Mesenchymal stem cell (in vitro differentiated cells and primary cell): ENCODE measurements around the gene HORMAD2.
A peak's percentile ranks its signal among the peaks of the same experiment; 100 is the strongest.

Experiments
- DNase-seq: peaks from one replicate; pipeline ENCODE4 v3.0.0-alpha.2; 2013
- H2AFZ ChIP-seq: one replicate; pipeline ENCODE4 v1.6.1; 2013; ENCODE audit warnings: low read depth, mild to moderate bottlenecking, control low read depth, inconsistent platforms, low read length, moderate library complexity
- H2AK5ac ChIP-seq: 2 replicates; pipeline ENCODE4 v1.6.1; 2013; ENCODE audit warnings: low read length, moderate library complexity, mild to moderate bottlenecking, inconsistent platforms; ENCODE audit not compliant: severe bottlenecking
- H2BK120ac ChIP-seq: one replicate; pipeline ENCODE4 v1.6.1; 2013; ENCODE audit warnings: low read depth, mild to moderate bottlenecking, inconsistent platforms, low read length, moderate library complexity
- H2BK12ac ChIP-seq, 2 experiments: one replicate each; pipeline ENCODE4 v1.6.1; 2013; ENCODE audit warnings: inconsistent platforms in 2 of 2, low read length in 2 of 2, mild to moderate bottlenecking in 2 of 2, moderate library complexity in 2 of 2, control low read depth in 1 of 2
- H2BK15ac ChIP-seq: one replicate; pipeline ENCODE4 v1.6.1; 2013; ENCODE audit warnings: mild to moderate bottlenecking, low read depth, inconsistent platforms; ENCODE audit not compliant: poor library complexity, severe bottlenecking
- H2BK5ac ChIP-seq: 2 replicates; pipeline ENCODE4 v1.6.1; 2013; ENCODE audit warnings: low read depth, mild to moderate bottlenecking, low read length, control low read depth, inconsistent platforms; ENCODE audit not compliant: poor library complexity, severe bottlenecking
- H3K14ac ChIP-seq, 2 experiments: one replicate each; pipeline ENCODE4 v1.6.1; 2013; ENCODE audit warnings: inconsistent platforms in 2 of 2, low read length in 2 of 2, control low read depth in 1 of 2, mild to moderate bottlenecking in 1 of 2, moderate library complexity in 1 of 2
- H3K18ac ChIP-seq, 2 experiments: one replicate each; pipeline ENCODE4 v1.6.1; 2013; ENCODE audit warnings: inconsistent platforms in 2 of 2, low read length in 2 of 2, control low read depth in 1 of 2, low read depth in 1 of 2, mild to moderate bottlenecking in 1 of 2
- H3K23ac ChIP-seq, 2 experiments: one replicate each; pipeline ENCODE4 v1.6.1; 2013; ENCODE audit warnings: inconsistent platforms in 2 of 2, low read length in 2 of 2, mild to moderate bottlenecking in 2 of 2, moderate library complexity in 2 of 2, control low read depth in 1 of 2
- H3K27ac ChIP-seq: 2 replicates; pipeline ENCODE4 v1.5.1; 2013; ENCODE audit warnings: mild to moderate bottlenecking, moderate library complexity, low read length, control low read depth, inconsistent platforms; ENCODE audit not compliant: poor library complexity, severe bottlenecking
- H3K27me3 ChIP-seq, 2 experiments: 2 replicates each; pipeline versions ENCODE4 v1.6.1 to v1.7.0; 2013; ENCODE audit warnings: low read length in 2 of 2, mild to moderate bottlenecking in 2 of 2, moderate library complexity in 2 of 2, control low read depth in 1 of 2, inconsistent platforms in 1 of 2; ENCODE audit not compliant: control insufficient read depth in 1 of 2, insufficient read depth in 1 of 2
- H3K36me3 ChIP-seq, 2 experiments: 2 replicates each; pipeline versions ENCODE4 v1.6.1 to v1.7.0; 2013; ENCODE audit warnings: low read length in 2 of 2, control low read depth in 1 of 2, inconsistent platforms in 1 of 2, low read depth in 1 of 2, mild to moderate bottlenecking in 1 of 2; ENCODE audit not compliant: insufficient read depth in 2 of 2, control insufficient read depth in 1 of 2
- H3K4ac ChIP-seq, 2 experiments: one replicate each; pipeline ENCODE4 v1.6.1; 2013; ENCODE audit warnings: inconsistent platforms in 2 of 2, low read length in 2 of 2, mild to moderate bottlenecking in 2 of 2, moderate library complexity in 2 of 2, control low read depth in 1 of 2, low read depth in 1 of 2
- H3K4me1 ChIP-seq: 2 replicates; pipeline ENCODE4 v1.6.1; 2013; ENCODE audit warnings: low read depth, low read length, control low read depth; ENCODE audit not compliant: control insufficient read depth, insufficient read depth
- H3K4me2 ChIP-seq: 2 replicates; pipeline ENCODE4 v1.6.1; 2013; ENCODE audit warnings: low read length, mild to moderate bottlenecking, inconsistent platforms; ENCODE audit not compliant: poor library complexity, severe bottlenecking
- H3K4me3 ChIP-seq, 2 experiments: 2 replicates each; pipeline versions ENCODE4 v1.5.1 to v1.7.0; 2013; ENCODE audit warnings: low read length in 2 of 2, mild to moderate bottlenecking in 2 of 2, control low read depth in 1 of 2, low read depth in 1 of 2; ENCODE audit not compliant: insufficient read depth in 1 of 2
- H3K79me1 ChIP-seq: replicated peaks from 2 replicates; pipeline ENCODE4 v1.6.1; 2013; ENCODE audit warnings: mild to moderate bottlenecking, control low read depth, low read length, inconsistent platforms; ENCODE audit not compliant: poor library complexity, severe bottlenecking
- H3K9ac ChIP-seq: 2 replicates; pipeline ENCODE4 v1.7.0; 2013; ENCODE audit warnings: mild to moderate bottlenecking, low read length, moderate library complexity
- H3K9me3 ChIP-seq: 2 replicates; pipeline ENCODE4 v1.7.0; 2013; ENCODE audit warnings: mild to moderate bottlenecking, low read length; ENCODE audit not compliant: control insufficient read depth
- H4K8ac ChIP-seq: one replicate; pipeline ENCODE4 v1.6.1; 2013; ENCODE audit warnings: inconsistent platforms, mild to moderate bottlenecking, low read length, moderate library complexity
- H4K91ac ChIP-seq: one replicate; pipeline ENCODE4 v1.6.1; 2013; ENCODE audit warnings: mild to moderate bottlenecking, low read length, inconsistent platforms
- WGBS: methylation state at CpG from one replicate; pipeline ENCODE4 v1.1.7; 2013; ENCODE audit warnings: mixed read lengths; 5-methylcytosine and 5-hydroxymethylcytosine counted together

HORMAD2 gene

DNA sequence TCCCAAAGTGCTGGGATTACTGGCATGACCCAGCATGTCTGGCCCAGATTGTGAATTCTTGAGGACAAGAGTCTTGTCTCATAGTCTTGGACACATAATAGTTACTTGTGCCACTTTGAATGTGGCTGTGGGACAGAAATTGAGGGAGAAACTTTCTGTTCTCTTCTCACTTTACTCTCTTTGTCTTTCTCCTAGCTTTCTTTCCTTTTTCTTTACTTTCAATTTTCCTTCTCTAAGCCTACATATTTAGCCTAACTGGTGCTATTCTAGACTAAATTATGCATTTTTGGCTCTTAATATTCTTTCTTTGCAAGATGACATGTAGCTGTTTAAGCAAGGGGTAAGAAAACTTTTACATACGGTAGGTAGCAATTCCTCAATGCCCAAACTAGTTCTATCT lies 33.2 kb downstream of the HORMAD2 start:
- H3K27me3 ChIP-seq = no peaks in the 10 kb centered on the region
- no peak overlapping the region for H2BK12ac ChIP-seq
- no peak overlapping the region for H2BK5ac ChIP-seq
- H2BK15ac ChIP-seq = no peak overlapping the region
- no peak overlapping the region for H3K18ac ChIP-seq
- H2AK5ac ChIP-seq = no peak overlapping the region
- H3K79me1 ChIP-seq = no peaks in the 10 kb centered on the region
- no peak overlapping the region for H3K4me2 ChIP-seq
- H4K8ac ChIP-seq = no peak overlapping the region
- H3K27ac ChIP-seq = no peak overlapping the region
- no peaks in the 10 kb centered on the region for H3K9me3 ChIP-seq
- H3K4me1 ChIP-seq = peaks cover 2% of the 10 kb centered on the region
- H3K4me3 ChIP-seq = no peak overlapping the region
- H3K14ac ChIP-seq = no peak overlapping the region
- no peaks in the 10 kb centered on the region for H3K36me3 ChIP-seq
- no peak overlapping the region for H3K4ac ChIP-seq
- no peak overlapping the region for H4K91ac ChIP-seq
- no peak overlapping the region for H2AFZ ChIP-seq
- H3K23ac ChIP-seq = no peak overlapping the region
- no peak overlapping the region for H3K9ac ChIP-seq
- no peak for DNase-seq
- WGBS = no CpG with 5 or more reads among the region's 1 CpG
- no peak overlapping the region for H2BK120ac ChIP-seq

DNA sequence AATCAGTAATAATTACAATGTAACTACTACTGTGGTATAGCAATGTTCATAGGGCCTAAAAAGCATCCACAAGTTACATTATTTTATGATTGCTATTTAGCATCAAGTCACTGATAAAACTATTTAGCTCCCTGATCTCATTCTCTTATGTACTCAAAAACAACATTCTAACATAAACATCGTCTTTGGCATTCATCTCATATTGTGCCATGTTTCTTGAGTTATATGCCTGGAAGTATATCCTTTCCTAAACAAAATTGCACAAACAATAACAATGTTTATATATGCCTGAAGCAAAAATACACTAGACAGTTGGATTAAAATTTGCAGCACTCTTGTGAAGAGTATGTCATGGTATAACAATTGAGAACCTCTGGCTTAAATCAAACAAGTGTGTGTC lies 34.1 kb downstream of the HORMAD2 start:
- Histone ChIP-seq H2AFZ (no peak overlapping the region), H3K18ac (no peak overlapping the region), H3K79me1 (no peaks in the 10 kb centered on the region), H3K23ac (no peak overlapping the region), H3K4me1 (peaks cover 2% of the 10 kb centered on the region), H4K91ac (no peak overlapping the region), H4K8ac (no peak overlapping the region), H3K9me3 (no peaks in the 10 kb centered on the region), H2BK120ac (no peak overlapping the region), H3K4me3 (no peak overlapping the region), H3K36me3 (no peaks in the 10 kb centered on the region), H2BK5ac (no peak overlapping the region), H3K4ac (no peak overlapping the region), H3K4me2 (no peak overlapping the region), H2BK12ac (no peak overlapping the region), H2AK5ac (no peak overlapping the region), H3K9ac (no peak overlapping the region), H3K27me3 (no peaks in the 10 kb centered on the region), H3K27ac (no peak overlapping the region), H3K14ac (no peak overlapping the region), H2BK15ac (no peak overlapping the region)
- peak; percentile 7 for DNase-seq
- WGBS = 86% methylated on average over 1 of the region's 1 CpG

DNA sequence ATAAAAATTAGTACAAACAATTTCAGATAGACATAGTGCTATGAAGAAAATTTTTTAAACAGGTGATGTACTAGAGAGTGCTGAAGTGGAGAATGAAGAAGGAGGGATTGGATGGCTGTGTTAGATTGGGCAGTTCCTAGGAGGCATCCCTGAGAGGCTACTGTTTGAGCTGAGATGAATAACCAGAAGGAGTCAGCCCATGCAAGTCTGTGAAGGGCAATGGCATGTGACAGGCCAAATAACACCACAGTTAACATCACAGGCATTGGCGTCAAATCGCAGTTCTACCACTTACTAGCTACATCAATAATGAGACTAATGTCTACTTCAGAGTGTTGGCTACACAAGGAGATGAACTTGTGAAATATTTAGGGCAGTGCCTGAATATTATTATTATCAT lies 35.4 kb downstream of the HORMAD2 start:
- H3K9ac ChIP-seq = no peak overlapping the region
- H4K91ac ChIP-seq = no peak overlapping the region
- H4K8ac ChIP-seq = no peak overlapping the region
- WGBS = 80% methylated on average over 2 of the region's 2 CpGs
- H3K36me3 ChIP-seq = no peaks in the 10 kb centered on the region
- no peaks in the 10 kb centered on the region for H3K9me3 ChIP-seq
- H2AK5ac ChIP-seq = no peak overlapping the region
- DNase-seq = no peak
- peaks cover 2% of the 10 kb centered on the region for H3K4me1 ChIP-seq
- no peaks in the 10 kb centered on the region for H3K79me1 ChIP-seq
- no peak overlapping the region for H3K23ac ChIP-seq
- no peak overlapping the region for H3K4me3 ChIP-seq
- H2AFZ ChIP-seq = no peak overlapping the region
- H3K14ac ChIP-seq = no peak overlapping the region
- no peak overlapping the region for H2BK12ac ChIP-seq
- H3K27me3 ChIP-seq = no peaks in the 10 kb centered on the region
- no peak overlapping the region for H3K27ac ChIP-seq
- H2BK120ac ChIP-seq = no peak overlapping the region
- H3K4ac ChIP-seq = no peak overlapping the region
- no peak overlapping the region for H2BK15ac ChIP-seq
- H2BK5ac ChIP-seq = no peak overlapping the region
- no peak overlapping the region for H3K18ac ChIP-seq
- H3K4me2 ChIP-seq = no peak overlapping the region

DNA sequence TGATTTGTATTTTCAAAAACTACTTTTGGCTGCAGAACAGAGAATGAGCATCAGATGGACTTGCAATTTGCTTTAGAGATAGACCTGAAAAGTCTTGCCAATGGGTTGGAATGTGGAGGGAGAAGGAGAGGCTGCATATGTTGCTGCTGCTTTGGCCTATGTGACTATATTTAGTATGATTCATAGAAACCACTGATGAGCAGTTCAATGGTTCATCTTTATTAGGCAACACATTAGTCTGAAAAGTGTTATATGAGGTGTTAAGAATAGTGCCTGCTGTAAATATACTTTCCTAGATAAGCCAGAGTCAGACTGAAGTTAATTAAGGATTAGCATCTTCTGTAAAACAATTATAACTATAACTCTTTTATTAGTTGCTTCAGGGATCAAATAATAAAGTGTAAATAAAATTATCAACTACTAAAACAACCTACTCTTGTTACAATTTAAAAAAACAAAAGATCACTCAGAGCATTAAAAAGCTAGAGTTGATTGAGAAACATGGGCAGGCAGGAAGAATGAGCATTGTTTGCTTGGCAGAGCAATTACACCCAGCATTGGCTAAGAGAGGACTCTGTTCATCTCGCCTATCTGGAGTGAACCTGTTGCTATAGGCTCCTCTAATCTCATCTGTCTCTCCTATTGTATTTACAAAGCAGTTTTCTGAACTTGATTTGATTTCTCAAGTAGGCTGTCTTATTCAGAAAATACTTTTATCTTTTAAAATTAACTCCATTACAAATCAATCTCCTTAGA lies 36.3 kb downstream of the HORMAD2 start:
- no peaks in the 10 kb centered on the region for H3K9me3 ChIP-seq
- H3K9ac ChIP-seq = no peak overlapping the region
- H3K4me2 ChIP-seq = no peak overlapping the region
- WGBS = 100% methylated on average over 1 of the region's 1 CpG
- H2BK15ac ChIP-seq = no peak overlapping the region
- no peak overlapping the region for H2BK5ac ChIP-seq
- H4K8ac ChIP-seq = no peak overlapping the region
- no peak overlapping the region for H3K27ac ChIP-seq
- no peaks in the 10 kb centered on the region for H3K79me1 ChIP-seq
- no peak overlapping the region for H3K4me3 ChIP-seq
- H3K27me3 ChIP-seq = no peaks in the 10 kb centered on the region
- no peak overlapping the region for H3K14ac ChIP-seq
- H2AFZ ChIP-seq = no peak overlapping the region
- H2BK120ac ChIP-seq = no peak overlapping the region
- H3K4me1 ChIP-seq = peaks cover 2% of the 10 kb centered on the region
- H2BK12ac ChIP-seq = no peak overlapping the region
- DNase-seq = peak; percentile 15
- no peak overlapping the region for H3K23ac ChIP-seq
- no peaks in the 10 kb centered on the region for H3K36me3 ChIP-seq
- no peak overlapping the region for H4K91ac ChIP-seq
- H3K4ac ChIP-seq = no peak overlapping the region
- no peak overlapping the region for H3K18ac ChIP-seq
- no peak overlapping the region for H2AK5ac ChIP-seq
